ENCODE results near the gene TOM1.

GRCh38 chr22:35352214-35353111 lies 52.8 kb downstream of the TOM1 start:
- TF ChIP-seq POLR2A (IDR thresholded peaks at IDR 0.05) (no peak), CTCF (IDR thresholded peaks at IDR 0.05) (peak; percentile 14 to 29 (median 25))

Data from Peyer's patch (tissue), 4 donors.